Right hindlimb (tissue), 1 donor: ENCODE data around the gene MS4A12.
"Not testable (repeated sequence)": the region's sequence is repeated elsewhere in the genome, so short reads cannot be mapped to it uniquely, and the experiment has no call there.

ENCODE experiments used
- DNase-seq: peaks from one replicate; pipeline ENCODE4 v3.0.0-alpha.2; 2018

Gene MS4A12

DNA sequence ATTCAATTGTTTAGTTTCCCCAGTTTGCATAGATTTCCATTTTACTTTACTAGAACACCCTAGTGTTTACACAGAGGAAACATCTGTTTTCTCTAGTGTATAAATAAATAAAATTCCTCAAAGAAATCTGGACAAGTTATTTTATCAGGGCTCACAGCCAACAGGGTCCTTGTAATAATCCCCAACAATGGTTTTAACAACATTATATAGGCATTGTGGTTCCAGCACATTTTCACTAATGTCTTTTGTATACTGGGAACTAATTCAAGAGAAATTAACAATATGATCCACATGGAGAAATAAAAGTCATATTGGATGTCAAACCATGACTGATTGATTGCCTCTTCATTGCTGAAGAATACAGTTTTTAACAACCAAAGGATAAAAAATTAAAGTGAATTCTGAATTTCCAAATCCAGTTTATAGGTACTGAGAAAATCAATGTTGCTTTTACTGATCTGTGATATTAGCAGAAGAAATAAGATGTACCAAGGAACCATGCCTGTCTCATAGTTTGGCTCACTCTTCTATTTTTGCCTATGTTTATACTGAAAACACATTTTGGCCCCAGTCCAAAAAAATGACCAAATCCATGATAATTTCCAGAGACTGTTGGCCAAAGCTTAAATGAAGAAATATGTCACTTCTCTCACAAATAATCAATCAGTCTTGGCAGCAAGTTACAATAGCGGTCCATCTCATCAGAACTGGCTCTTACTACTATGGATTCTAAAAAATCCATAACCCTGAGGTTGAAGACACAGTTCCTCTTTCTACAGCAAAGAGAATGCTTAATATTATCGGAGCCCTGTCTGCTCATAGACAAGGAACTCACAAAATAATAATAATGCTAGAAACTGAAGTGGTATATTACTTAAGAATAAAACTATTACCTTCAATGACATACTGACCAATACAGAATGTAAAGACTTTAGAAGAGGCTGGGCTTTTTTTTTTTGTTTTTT lies 21.2 kb downstream of the MS4A12 start:
- no peak for DNase-seq

DNA sequence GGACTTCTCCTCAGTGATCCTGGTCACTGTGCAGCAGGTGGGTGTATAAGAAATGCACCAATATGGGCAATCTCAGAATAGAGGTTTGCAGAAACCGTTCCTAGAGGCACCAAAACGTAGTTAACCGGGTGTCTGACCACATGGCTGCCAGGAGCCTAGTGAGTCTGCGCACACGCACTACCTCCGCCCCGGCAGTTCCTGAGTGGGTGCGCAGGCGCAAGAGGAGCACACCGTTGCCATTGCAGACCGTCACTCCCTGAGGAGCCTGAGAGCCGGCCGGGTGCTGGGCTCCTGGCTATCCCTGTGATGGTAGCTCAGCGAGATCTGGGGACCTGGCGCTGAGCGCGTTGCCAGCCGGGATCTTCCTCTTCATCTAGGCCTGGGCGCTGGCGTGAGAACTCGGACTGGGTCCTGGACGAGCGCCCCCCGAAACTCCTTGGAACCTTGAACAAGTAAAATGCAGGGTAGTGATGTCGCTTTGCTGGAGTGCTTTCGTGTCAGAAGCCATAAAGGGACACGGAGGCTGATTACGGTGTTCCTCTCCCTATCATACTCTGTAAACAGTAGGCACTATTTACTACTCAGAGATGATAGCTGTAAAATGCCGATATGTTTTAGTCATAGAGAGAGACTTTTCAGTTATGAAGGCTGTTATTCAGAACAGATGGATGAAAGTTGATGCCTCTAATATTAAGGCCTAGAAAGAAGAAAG lies 22.7 kb downstream of the MS4A12 start, which contains the start of gene MS4A13:
Gene MS4A13, plus strand, starts transcription at position 249 of the 712 bp plus-strand sequence. CDS start 2,692 bp downstream, outside the sequence.
- DNase-seq = no peak

DNA sequence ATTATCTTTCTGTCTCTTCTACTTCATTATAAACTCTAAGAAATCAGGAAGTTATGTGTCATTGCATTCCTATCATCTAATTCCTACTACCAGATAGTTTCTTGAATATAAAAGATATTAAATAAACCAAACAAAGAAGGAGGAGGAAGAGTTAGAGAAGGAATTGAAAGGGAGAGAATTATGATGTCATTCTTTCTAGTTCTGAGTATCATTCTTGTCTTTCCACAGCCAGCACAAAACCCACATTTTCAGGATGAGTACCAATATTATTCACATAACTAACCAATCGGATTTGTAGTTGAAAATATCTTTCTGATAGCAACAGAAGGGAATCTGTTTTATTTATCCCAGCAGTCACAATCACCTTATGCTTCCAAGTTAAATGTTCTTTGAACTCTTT lies 35.9 kb downstream of the MS4A12 start:
- DNase-seq = no peak

DNA sequence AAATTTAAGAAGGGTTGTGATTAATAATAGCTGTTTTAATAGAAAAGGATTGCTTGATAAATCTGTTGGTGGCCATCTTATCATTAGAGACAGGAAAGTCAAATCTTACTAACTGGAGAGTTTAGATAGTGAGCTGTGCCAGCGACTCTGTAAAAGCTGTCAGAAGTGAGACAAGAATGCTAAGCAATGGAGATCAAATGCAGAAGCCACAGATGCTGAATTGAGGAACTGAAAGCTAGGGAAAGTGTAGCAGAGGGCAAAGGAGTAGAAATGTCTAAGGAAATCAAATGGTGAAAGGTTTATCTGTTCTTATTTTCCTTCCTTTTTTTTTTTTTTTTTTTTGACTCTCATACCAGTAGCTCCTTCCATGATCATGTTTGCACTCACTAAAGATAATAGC lies 36.4 kb downstream of the MS4A12 start:
- no peak for DNase-seq

GRCh38 chr11:60530454-60531100 lies 38.0 kb downstream of the MS4A12 start:
- DNase-seq = no peak

DNA sequence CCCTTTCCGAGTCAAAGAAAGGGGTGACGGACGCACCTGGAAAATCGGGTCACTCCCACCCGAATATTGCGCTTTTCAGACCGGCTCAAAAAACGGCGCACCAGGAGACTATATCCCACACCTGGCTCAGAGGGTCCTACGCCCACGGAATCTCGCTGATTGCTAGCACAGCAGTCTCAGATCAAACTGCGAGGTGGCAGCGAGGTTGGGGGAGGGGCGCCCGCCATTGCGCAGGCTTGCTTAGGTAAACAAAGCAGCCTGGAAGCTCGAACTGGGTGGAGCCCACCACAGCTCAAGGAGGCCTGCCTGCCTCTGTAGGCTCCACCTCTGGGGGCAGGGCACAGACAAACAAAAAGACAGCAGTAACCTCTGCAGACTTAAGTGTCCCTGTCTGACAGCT lies 39.8 kb downstream of the MS4A12 start:
- not testable (repeated sequence) for DNase-seq

- DNase-seq = not testable (repeated sequence)
These were observed 46.0 kb downstream of the MS4A12 start for GRCh38 chr11:60538627-60539026.

DNA sequence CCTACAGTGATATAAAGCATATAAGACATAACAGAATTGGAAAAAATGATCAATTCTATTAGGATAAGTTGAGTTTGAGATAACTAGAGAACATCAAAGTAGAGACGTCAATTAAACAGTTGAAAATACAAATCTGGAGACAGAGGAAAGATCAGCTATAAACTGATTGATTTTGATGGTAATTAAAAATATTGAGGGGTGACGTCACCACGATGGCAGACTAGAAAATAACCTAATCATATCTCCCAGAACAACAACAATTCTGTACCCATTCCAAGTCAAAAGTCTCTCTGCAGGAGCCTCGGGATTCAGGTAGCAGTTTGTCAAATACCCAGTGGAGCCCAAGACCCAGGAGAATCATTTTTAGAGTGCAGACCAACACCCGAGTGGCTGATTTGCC lies 51.5 kb downstream of the MS4A12 start:
- DNase-seq = no peak
